HG03064 (cell line): ENCODE results near the gene GJD2.

Experiments
- ATAC-seq: cut with Tn5 transposase; IDR thresholded peaks from one replicate; pipeline ENCODE4 v1.9.1; 2021; ENCODE audit warnings: low read depth; ENCODE audit not compliant: unreplicated experiment

Gene GJD2

DNA sequence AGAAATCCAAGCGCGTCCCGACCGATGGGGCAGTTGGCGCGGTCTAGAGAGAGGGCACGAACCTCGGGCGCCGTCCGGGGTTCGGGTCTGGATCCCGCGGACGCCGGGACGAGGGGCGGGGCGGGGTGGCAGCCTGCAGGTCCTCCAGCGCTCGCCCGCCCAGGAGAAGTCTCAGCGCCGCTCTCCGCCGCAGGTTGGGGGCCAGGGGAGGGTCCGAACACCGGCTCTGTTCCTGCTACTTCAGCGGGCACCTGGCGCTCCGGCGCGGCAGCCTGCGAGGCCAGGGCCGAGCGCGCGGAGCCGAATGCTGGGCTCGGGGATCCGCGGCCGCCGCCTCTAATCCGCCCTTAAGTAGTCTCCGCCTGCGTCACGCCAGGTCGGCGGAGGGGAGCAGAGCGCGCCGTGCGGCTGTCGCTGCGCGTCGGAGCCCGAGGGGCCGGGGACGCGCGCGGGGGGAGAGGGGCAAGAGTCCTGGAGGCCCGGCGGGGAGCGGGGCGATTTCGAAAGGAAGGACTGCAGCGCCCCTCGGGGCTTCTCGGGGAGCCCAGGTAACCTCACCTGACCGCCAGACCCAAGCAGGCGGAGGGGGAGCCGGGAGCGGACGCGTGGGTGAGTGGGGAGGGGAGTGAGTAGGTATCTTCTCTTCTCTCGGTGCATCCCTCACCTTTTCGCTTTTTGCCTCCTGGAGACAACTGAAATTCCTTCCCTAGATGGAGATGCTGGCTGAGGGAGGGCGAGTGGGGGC is at the start of gene GJD2:
Gene GJD2 (minus strand): TSS at position 325 of the 745 bp plus-strand sequence. CDS start 510 bp downstream, outside the sequence.
- ATAC-seq: no peak

DNA sequence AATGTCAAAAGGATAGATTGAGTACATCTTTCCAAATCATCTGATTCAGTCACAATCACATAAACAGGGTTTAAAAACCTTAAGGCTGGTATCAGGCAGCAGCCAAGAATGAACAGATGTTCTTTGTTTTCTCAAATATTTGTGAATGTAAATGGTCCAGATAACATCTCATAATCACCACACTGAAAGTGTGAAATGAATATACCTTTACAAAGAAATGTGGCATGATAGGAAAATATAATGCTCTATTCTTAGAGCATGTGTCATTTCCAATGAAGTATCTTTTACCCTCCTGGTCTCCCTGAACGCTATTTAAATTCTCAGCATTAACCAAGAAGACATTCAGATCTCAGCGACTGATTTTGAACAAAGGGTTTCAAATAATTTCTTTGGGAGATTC is 49.3 kb upstream of the GJD2 start:
- ATAC-seq: no peak

DNA sequence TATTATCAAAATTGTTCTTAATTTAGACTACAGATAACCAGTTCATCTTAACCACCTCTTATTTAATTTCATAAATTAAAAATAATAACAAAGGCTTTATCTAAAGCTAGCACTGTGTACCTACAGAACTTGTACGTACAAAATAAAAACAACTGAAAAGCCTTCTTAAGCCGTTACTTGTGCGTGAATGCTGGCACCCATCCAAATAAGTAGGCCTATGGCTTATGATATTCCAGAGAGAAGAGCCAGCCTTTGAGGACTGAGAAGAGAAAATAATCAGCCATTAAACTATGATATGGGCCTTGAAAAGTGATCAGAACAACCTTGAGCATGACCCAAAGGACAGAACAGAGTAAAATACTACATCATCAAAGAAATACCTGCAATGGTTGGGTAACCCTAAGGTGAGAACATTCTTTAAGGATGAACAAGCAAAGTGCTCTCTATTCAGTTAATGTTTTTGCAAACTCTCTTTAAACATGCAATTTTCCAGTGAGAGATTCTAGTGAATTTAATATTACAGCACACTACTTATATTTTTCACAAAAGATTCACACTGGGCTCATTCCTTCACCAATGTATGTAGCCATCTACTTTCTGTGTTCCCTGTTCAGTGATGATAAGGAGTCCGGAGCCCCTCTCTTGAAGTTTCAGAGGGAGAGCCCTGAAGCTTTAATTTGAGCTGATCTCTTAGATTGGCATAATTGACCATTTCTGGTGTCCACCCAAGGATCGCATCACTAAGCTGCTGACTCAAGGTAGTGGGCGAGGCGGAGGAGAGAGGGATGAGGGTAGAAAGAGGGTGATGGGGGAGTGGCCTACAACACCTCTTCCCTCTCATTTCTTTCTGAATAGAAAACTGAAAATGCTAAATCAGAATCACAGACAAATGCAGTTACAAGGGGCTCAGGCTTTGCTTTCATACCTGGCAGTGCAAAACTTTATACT is 48.3 kb upstream of the GJD2 start:
- no peak for ATAC-seq

DNA sequence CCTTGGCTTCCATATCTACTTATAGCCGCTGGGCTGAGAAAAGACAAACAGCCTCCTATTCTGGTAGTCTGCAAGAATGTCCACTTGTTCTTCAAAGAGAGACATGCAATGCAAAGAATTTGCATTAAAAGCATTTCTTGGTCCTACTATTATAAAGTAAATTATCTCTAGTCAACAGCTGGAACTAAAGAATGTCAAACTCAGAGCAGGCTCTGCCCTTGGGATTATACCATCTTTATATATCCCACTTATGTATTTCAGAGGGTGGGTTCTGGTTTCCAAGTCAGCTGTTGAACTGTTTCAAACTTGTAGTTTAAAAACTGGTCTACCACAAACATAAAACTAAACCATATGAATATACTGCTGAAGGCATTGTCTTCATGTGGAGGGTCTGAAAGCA is 47.6 kb upstream of the GJD2 start:
- ATAC-seq: no peak

DNA sequence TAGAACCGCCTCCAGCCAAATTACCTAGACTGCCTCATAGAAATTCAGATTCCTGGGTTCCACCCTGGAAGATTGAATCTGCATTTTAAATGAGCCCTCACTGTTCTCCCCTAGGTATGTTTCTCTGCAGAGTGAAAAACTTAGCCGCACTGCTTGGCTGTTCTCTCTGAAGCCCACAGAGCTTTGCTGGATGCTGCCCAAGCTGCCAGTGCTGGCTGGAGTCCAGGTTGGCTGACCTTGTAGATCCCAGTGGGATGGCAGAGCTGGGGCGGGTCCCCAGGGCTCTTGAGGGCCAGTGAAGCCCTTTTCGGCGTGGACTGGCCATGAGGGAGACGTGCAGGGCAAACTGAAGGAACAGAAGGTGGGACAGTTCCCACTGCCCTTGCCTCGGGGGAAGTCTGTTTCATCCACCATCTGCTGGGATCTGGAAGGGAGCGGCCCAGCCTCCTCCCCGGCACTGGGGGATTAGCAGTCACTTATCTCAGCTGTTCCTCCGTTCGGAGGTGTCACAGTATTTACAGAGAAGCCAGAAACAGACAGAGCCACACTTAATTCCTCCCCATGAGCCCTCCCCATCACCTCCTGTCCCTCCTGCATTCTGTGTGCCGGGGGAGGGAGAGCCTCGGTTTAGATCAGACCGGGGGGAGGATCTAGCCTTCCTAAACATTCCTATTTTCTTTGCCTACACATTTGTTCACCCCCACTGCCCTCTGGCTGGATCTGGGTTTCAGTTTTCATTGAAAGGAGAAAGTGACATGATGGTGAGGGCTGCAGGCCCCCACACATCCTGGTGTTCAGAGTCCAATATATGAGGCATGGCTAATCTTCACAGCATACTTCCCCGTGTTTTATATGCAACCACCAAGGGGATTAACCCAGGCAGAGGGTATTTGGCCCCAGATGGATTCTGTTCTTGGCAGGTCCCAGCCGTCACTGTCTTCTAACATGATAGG is 44.6 kb upstream of the GJD2 start:
- no peak for ATAC-seq

DNA sequence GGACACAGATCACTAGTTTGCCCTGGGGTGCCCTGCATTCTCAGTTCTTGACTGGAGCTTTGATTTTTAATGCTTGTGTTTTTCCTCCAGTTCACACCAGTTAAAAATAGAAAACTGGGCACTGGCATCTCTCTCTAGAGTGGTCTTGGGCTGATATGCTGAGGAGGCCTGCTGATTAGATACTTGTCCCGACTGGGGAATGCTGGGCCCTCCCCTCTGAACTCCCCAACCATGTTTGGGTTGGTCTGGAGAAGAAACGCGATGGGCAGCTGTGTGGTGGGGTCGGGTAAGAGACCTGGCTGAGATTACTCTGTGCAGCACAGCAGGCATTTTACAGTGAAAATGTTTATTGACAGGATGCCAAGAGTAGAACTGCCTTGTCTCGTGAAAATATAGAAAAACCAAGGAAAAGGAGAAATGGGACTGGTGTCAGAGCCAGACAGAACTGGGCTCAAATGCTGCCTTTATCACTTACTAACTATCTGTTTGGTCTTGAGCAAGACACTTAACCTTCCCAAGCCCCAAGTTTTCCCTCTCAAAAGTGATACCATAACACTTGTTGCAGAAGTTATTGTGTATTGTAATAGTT is 42.1 kb upstream of the GJD2 start:
- no peak for ATAC-seq

DNA sequence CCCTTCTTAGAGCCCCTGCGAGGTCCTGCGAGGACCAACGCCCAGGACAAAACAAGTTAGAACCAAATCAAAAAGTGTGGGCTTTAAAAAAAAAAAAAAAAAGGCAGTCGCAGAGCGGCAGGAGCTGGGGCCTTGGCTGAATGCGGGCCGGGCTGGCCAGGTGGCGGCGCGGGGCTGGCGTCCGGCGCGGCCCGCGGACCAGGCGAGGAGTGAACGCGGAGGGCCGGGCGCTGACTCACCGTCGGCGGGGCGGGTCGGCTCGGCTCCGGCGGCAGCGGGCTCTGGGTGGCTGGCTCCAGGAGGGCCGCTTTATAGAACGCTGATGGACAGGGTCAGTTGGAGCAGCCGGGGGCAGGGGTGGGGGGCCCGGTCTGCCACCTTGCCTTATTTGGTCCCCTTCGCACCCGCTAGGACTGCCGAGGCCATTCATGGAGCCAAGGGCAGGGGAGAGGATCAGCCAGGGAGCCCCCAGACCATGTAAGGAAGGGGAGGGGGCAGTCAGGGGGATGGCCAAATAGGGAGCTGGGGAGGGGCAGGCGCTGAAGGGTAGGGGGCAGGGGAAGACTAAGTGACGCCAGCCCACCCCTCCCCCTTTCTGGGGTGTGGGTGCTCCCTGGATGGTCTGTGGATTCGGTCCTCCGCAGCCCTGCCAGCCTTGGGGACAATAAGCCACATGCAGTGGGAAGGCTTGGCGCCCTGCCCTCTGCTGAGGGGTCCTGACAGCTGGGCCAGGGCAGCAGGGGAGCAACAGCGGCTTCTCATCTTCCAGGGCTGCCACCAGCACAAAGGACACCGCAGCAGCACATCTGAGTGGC is 40.7 kb upstream of the GJD2 start, which contains the start of gene ACTC1:
Gene ACTC1 (minus strand): TSS at position 283 of the 815 bp plus-strand sequence. CDS start 741 bp downstream, outside the sequence.
- no peak for ATAC-seq

DNA sequence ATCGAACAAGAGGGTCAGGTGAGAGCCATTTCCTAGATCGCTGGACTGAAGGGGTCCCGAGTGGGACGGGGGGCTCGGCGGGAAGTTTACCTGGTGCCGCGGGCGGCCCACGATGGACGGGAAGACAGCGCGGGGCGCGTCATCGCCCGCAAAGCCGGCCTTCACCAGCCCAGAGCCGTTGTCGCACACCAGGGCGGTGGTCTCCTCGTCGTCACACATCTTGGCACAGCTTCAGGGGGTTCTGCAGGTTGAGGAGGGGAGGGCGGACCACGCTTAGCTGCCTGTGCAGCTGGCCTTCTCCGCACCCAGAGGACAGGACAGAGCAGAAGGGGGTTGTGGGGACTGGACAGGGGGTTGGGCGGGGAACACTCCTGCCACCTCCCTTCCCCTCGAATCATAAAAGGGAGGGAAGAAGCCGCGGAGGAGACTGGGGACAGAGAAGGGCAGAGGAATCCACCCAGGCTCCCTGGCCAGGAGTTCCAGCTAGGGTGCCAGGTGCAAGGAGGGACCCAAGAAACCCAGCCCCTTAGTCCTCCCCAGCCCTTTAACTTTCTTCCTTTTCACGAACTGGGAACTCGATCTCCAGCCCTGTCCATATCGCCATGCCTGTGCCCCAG is 39.9 kb upstream of the GJD2 start:
- no peak for ATAC-seq

DNA sequence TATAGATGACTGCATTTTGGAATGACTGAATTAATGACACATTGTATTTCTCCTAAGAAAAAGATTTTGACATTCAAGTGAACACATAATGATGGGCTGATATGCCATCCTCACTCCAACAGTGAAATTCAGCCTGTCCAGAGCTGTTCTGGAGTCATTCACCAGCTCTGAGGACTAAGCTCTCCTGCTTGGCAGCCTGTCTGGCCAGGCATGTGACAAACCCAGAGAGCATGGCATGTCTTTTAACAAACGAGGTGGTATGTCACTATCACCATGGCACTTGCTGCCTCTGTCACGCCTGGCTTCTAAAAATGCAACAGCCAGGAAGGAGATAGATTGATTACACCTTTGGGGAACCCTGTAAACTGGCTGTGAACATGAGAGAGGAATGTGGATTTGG is 39.1 kb upstream of the GJD2 start:
- ATAC-seq: no peak

DNA sequence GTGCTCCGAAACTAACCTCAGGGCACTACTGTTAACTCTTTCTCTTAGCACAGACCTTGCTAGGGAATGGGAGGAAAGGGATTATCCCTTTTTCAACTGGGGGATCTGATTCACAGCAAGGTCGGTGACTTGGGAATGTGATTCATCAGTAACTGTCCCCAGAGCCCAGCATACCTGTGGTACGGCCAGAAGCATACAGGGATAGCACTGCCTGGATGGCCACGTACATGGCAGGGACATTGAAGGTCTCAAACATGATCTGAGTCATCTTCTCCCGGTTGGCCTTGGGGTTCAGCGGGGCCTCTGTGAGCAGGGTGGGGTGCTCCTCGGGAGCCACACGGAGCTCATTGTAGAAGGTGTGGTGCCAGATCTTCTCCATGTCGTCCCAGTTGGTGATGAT is 38.3 kb upstream of the GJD2 start:
- ATAC-seq: no peak

DNA sequence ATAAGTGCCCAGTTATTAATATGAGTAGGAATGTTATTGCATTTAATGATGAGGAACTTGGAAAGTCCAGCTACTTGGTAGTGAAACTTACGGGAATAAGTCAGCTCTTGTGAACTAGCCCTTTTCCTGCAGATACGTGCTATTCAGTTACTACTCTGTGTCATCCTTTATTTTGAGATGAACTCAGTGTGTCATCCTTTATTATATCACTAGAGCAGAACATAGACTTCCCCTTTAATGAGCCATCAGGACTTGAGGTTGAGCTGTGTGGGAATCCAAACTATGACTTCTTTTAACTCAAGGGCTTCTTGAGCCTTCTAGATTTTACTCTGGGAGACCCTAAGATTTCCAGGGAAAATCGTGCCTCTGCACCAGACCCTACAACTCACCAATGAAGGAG is 36.9 kb upstream of the GJD2 start:
- no peak for ATAC-seq

DNA sequence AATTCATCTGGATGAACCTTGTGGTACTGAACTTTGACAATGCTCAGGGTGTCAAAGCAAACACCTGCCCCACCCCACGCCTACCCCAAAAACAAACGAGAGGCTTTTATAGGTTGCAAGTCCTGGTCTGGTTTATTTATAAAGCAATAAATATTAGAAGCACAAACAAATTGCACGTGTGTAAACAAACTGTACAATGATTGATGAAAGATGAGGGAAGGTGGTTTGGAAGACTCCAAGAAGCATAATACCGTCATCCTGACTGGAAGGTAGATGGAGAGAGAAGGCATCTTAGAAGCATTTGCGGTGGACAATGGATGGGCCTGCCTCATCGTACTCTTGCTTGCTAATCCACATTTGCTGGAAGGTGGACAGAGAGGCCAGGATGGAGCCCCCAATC is 35.3 kb upstream of the GJD2 start:
- no peak for ATAC-seq

DNA sequence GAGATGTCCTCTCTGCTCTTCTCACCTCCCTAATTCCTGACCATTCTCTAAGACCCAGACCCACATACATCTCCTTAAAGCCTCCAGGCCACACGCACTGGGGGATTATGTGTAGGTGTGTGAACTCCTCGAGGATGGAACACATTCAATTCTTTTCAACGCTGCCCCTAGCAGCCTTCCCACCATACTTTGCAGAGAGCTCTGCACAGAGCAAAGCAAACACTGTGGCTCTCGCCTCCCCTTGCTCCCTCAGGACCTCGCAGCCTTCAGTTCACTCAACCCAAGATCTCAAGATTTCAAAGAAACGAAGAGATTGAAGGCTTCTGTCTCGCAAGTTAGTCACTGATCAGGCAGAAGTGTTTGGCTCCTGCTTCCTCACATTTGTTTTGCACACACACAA is 34.5 kb upstream of the GJD2 start:
- no peak for ATAC-seq

DNA sequence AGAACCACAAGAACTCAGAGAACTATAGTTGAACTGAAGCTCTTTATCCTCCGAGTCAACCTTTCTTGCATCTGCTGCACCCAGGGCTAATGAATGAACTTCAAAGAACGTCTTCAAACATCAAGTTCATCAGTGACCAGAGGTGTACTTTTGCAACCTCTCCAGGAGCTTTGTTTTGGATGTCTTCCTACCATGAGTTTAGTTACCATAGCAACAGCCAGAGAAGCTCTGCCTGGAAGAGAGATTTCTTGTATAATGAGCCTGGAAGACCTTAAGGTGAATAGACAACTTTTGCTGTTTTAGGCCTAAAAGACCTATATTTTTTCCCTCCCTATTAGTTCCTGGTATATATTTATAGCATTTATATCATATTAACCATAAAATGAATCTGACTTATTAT is 31.4 kb upstream of the GJD2 start:
- ATAC-seq: no peak

DNA sequence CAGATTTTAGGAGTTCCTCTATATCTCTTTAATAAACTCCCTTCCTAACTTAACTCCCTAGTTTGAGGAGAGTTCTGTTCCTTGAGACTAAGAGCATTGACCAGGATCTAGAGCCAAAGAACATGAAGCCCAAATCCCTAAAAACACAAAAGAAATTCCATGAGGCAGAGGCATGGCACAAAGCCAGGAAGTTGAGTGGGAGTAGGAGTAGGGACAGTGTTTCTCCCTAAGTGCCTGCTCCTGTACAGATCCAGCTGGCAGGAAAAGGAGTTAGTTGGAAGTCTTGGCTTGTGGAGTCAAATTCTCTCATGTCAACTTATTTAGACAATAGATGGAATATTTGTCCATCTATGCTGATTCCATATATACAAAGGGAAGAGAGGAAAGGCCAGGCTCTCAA is 29.2 kb upstream of the GJD2 start:
- no peak for ATAC-seq

DNA sequence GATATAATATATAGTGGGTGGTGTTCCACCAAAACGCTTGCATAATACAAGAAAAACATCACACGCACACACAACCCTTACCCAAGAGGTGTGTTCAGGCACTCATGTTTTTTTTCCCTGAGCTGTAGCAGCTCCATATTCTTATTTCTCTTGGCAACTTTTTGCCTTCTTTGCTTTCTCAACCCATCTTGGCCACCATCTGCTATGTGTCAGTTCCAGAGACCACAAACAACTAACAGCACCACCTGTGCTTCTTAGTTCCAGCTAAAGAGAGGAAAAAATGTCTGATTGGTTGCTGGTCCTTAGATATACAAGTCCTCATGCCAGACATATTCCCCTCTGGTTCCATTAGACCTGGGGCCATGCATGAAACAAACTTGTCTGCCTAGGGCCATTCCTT is 28.6 kb upstream of the GJD2 start:
- ATAC-seq: no peak

DNA sequence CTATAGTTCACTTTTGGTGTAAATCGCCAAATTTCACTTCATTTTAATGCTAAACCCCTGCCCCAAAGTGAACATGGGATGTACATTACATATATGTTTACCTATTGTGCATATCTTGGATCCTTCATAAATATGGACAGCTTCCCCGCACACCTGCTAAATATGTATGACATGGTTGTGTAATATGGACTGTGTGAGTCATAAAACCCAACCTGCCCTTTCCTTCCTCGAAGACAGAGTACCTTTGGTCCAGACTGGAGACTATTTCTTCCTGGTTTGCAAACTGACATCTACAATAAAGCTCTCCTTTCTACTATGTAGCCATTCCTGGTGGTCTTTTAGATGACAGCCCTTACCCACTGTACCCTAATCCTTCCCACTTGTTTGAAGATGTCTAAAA is 28.1 kb upstream of the GJD2 start:
- ATAC-seq: no peak

DNA sequence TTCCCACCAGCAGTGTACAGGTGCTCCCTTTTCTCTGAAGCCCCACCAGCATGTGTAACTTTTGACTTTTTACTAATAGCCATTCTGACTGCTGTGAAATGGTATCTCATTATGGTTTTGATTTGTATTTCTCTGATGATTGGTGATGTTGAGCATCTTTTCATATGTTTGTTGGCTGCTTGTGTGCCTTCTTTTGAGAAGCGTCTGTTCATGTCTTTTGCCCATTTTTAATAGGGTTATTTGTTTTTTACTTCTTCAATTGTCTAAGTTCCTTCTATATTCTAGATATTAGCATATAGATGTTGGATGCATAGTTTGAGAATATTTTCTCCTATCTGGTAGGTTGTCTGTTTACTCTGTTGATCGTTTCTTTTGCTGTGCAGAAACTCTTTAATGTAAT is 25.9 kb upstream of the GJD2 start:
- no peak for ATAC-seq

DNA sequence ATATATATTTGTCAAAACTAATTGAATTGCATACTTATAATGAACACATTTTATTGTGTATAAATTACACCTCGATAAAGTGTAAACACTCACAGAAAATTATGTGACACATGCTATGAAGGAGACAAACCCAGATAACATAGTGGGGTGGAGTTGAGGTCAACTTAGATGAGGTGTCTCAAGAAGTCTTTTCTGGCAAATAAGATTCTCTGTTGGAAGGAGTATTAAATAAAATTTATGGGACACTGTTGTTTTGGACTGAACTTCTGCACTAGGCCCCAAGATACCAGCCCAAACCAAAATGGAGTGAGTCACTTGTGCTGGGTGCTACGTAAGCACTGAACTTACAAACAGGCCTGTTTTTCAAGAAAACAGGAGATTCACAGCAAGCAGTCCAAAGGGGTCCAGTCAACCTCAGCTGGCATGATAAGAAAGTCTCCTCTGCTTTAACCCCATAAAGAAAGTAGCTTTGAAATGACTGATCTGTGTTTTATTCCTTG is 21.9 kb upstream of the GJD2 start:
- no peak for ATAC-seq
